ENCODE results near the gene REG4. TPM values are rescaled to one million over a fixed set of nuclear protein-coding genes. Genes with fewer than 3 reads are reported as not detected.

Gene REG4
- total RNA-seq, 1 donor from 2014 or later, result 0.61 TPM

GRCh38 chr1:119781434-119782210, 29.6 kb downstream of the REG4 start:
- intact Hi-C loops (cut with micrococcal nuclease), result no loop called here

- intact Hi-C loops (cut with micrococcal nuclease), result no loop called here
Measured at GRCh38 chr1:119779869-119780356, 31.3 kb downstream of the REG4 start.

GRCh38 chr1:119778886-119779560, 32.2 kb downstream of the REG4 start:
- intact Hi-C loops (cut with micrococcal nuclease), result no loop called here

- intact Hi-C loops (cut with micrococcal nuclease), result no loop called here
Measured at GRCh38 chr1:119778359-119778758, 32.9 kb downstream of the REG4 start.

DNA sequence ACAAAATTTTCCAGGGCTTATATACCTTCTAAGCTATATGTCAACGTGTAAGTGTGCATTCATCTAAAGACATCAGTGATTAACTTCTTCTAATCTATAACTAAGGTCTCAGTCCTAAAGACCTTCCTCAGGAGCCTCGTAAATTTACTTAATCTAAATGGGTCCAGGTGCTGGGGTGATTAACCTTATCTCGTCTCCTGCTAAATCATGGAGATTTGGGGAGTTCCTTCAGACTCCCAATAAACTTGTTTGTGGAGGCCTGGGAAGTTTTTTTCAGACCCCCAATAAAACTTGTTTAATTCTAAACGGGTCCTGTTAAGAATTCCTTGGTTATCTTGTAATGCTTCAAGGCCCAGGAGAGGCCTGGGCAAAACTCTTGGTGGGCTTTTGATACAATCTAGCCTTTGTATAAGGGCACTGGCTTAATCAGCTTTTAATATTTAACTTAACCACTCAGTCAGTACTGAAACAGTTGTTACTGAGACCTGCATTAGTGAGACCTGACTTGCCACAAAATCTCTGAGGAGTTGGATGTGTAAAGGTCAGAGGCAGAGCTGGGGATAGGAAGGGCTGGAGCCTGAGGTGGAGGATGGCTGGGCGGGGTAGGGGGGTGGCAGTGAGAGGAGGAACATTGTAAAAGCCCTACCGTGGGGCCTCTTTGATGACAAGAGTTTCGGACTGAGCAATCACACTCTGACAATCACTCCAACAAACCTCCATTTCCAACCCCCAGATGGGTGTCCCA, 36.3 kb downstream of the REG4 start:
- intact Hi-C loops (cut with micrococcal nuclease), result no loop called here

- intact Hi-C loops (cut with micrococcal nuclease), result no loop called here
Measured at GRCh38 chr1:119773711-119774241, 37.5 kb downstream of the REG4 start.

- intact Hi-C loops (cut with micrococcal nuclease), result no loop called here
Measured at GRCh38 chr1:119772298-119772697, 39.0 kb downstream of the REG4 start.

GRCh38 chr1:119771770-119772169, 39.5 kb downstream of the REG4 start:
- intact Hi-C loops (cut with micrococcal nuclease), result no loop called here

DNA sequence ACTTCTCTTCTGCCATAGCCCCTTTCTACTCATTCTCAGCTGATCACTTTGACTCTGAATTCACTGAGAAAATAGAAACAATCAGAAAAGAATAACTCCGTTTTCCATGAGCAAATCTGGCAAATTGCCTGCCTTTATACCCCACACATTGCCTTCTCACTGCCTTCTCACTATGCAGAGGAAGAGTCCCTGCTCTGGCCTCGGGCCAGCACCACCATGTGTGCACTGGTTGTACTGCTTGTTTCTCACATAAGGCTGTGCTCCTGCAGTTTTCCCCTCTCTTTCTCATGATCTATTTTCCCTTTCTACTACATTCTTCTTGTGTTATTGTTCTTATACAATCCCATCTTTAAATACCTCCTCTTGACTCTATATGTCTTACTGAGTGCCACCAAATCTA, 40.2 kb downstream of the REG4 start:
- intact Hi-C loops (cut with micrococcal nuclease), result no loop called here

- intact Hi-C loops (cut with micrococcal nuclease), result no loop called here
Measured at GRCh38 chr1:119768778-119769177, 42.5 kb downstream of the REG4 start, which contains the start of gene HMGCS2. Gene HMGCS2, minus strand, starts transcription at chr1:119768905. Its CDS starts 61 bp downstream, at chr1:119768844.

- intact Hi-C loops (cut with micrococcal nuclease), result no loop called here
Measured at GRCh38 chr1:119767486-119767885, 43.8 kb downstream of the REG4 start.

- intact Hi-C loops (cut with micrococcal nuclease), result no loop called here
Measured at GRCh38 chr1:119766374-119766794, 44.9 kb downstream of the REG4 start.

- intact Hi-C loops (cut with micrococcal nuclease), result no loop called here
Measured at GRCh38 chr1:119764220-119764619, 47.0 kb downstream of the REG4 start.

DNA sequence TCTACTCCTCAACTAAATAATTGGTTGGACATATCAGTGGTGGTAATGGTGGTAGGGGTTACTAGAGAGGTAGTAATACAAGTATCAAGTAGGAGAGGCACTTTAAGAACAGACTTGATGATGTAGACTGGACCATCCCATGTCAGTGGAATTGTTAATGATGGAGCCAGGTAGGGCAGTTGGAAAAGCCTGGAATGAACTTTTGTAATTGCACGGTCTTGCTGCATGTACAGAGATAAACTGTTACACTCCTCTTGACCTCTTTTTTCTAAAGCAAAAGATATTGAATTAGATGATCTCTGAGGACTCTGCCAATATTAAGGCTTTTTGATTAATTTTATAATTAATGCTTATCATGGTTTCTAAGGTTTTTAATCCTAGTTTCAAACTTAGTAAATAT, 48.3 kb downstream of the REG4 start:
- intact Hi-C loops (cut with micrococcal nuclease), result no loop called here

DNA sequence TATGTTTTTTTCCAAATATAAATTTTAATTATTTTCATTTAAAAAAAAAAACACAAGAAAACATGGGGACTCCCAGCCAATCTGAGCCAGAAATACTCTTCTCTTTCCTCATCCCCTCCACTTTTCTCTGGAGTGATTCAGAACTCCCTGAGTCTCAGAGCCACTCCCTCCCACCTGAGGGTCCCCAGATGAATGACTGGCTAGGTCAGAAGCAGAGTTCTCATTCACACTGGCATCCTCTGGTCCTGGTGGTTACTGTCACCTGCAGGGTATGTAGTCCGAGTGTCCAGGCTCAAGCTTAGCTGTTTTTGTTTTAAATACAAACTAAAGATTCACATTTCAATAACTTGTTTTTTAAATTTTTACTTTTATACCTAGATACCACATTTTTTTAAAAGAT, 48.9 kb downstream of the REG4 start:
- intact Hi-C loops (cut with micrococcal nuclease), result no loop called here

GRCh38 chr1:119758584-119758983, 52.7 kb downstream of the REG4 start:
- intact Hi-C loops (cut with micrococcal nuclease), result no loop called here

DNA sequence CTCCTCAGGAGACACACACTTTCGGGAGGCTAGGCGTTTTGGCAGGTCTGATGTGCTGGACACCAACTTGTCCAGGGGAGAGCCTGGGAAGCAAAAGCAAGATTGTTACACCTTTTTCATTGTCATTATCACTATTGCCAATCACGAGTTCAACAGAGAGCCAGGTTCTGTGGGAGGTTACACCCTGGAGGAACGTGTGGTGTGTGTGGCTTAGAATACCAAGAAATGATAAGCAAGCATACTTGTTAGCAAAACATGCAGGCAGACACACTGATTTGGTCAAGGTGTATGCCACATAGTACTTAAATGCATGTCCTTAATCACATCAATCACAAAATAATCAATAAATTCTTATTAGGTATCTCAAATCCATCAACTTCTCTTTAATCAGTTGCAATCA, 58.7 kb downstream of the REG4 start:
- intact Hi-C loops (cut with micrococcal nuclease), result no loop called here

DNA sequence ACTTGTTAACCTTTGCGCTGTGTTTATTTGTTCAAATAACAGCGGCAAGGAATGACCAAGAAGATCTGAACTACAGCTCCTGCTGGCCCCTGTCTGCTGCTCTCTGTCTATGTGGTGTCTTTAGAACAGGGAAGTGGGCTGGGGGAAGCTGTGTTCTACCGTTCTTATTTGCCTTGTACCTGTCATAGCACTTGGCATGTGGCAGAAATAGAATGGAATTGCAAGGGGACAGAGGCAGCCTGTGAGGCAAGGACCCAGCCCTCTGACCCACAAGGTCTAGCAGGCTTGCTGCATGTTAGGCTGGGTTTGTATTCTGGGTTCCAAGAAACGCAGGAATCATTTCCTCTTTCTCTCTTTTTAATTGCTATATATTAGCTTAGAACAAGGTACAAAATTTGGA, 63.2 kb downstream of the REG4 start:
- intact Hi-C loops (cut with micrococcal nuclease), result loop anchor here (10.0 kb wide), 2 partner anchors 127 to 207 kb away; no protein-coding TSS in a partner anchor

DNA sequence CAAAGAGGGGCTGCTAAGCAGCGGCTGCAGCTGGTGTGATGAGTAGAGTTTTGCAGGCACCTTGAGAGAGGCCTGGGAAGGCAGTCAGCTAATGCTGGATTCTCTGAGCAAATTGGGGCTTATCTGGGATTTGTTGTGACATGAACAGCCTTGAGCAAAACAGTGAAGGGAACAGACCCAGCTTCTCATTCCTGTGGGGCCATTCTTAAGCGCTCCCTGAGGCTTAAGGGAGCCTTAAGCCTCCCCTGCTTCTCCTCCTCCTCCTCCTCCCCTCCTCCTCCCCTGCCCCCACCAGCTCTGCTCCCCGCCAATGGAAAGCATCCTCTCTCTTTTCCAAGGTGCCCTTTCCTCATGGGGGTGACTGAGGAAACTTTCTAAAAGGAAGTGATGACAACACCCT, 63.8 kb downstream of the REG4 start:
- intact Hi-C loops (cut with micrococcal nuclease), result loop anchor here (10.0 kb wide), 2 partner anchors 127 to 207 kb away; no protein-coding TSS in a partner anchor

- intact Hi-C loops (cut with micrococcal nuclease), result loop anchor here (10.0 kb wide), 2 partner anchors 130 to 210 kb away; no protein-coding TSS in a partner anchor
Measured at GRCh38 chr1:119745034-119745433, 66.2 kb downstream of the REG4 start.

DNA sequence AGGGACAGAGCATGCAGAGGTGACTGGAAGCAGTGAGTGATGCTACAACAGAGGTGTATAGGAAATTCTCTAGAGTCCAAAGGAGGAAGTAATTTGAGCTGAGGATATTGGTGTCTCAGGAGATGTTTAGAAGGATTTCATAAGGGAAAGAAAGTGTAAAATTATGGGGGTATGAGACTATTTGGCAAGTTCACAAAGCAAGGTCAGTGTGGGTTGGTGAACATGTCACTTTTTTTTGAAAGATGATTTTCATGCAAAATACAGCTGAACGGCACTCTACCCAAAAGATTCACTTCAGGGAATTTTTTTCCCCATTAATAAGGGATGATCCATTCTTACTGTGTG, 66.7 kb downstream of the REG4 start:
- intact Hi-C loops (cut with micrococcal nuclease), result loop anchor here (1.0 to 10.0 kb wide), 3 partner anchors 65 to 210 kb away; no protein-coding TSS in a partner anchor
